Mesenchymal stem cell (in vitro differentiated cells and primary cell): ENCODE measurements around the gene CARD8.

ENCODE experiments used
- DNase-seq: peaks from one replicate; pipeline ENCODE4 v3.0.0-alpha.2; 2013
- H2AFZ ChIP-seq: one replicate; pipeline ENCODE4 v1.6.1; 2013; ENCODE audit warnings: low read depth, mild to moderate bottlenecking, control low read depth, inconsistent platforms, low read length, moderate library complexity
- H2AK5ac ChIP-seq: 2 replicates; pipeline ENCODE4 v1.6.1; 2013; ENCODE audit warnings: low read length, moderate library complexity, mild to moderate bottlenecking, inconsistent platforms; ENCODE audit not compliant: severe bottlenecking
- H2BK120ac ChIP-seq: one replicate; pipeline ENCODE4 v1.6.1; 2013; ENCODE audit warnings: low read depth, mild to moderate bottlenecking, inconsistent platforms, low read length, moderate library complexity
- H2BK12ac ChIP-seq, 2 experiments: one replicate each; pipeline ENCODE4 v1.6.1; 2013; ENCODE audit warnings: inconsistent platforms in 2 of 2, low read length in 2 of 2, mild to moderate bottlenecking in 2 of 2, moderate library complexity in 2 of 2, control low read depth in 1 of 2
- H2BK15ac ChIP-seq: one replicate; pipeline ENCODE4 v1.6.1; 2013; ENCODE audit warnings: mild to moderate bottlenecking, low read depth, inconsistent platforms; ENCODE audit not compliant: poor library complexity, severe bottlenecking
- H2BK5ac ChIP-seq: 2 replicates; pipeline ENCODE4 v1.6.1; 2013; ENCODE audit warnings: low read depth, mild to moderate bottlenecking, low read length, control low read depth, inconsistent platforms; ENCODE audit not compliant: poor library complexity, severe bottlenecking
- H3K14ac ChIP-seq, 2 experiments: one replicate each; pipeline ENCODE4 v1.6.1; 2013; ENCODE audit warnings: inconsistent platforms in 2 of 2, low read length in 2 of 2, control low read depth in 1 of 2, mild to moderate bottlenecking in 1 of 2, moderate library complexity in 1 of 2
- H3K18ac ChIP-seq, 2 experiments: one replicate each; pipeline ENCODE4 v1.6.1; 2013; ENCODE audit warnings: inconsistent platforms in 2 of 2, low read length in 2 of 2, control low read depth in 1 of 2, low read depth in 1 of 2, mild to moderate bottlenecking in 1 of 2
- H3K23ac ChIP-seq, 2 experiments: one replicate each; pipeline ENCODE4 v1.6.1; 2013; ENCODE audit warnings: inconsistent platforms in 2 of 2, low read length in 2 of 2, mild to moderate bottlenecking in 2 of 2, moderate library complexity in 2 of 2, control low read depth in 1 of 2
- H3K27ac ChIP-seq: 2 replicates; pipeline ENCODE4 v1.5.1; 2013; ENCODE audit warnings: mild to moderate bottlenecking, moderate library complexity, low read length, control low read depth, inconsistent platforms; ENCODE audit not compliant: poor library complexity, severe bottlenecking
- H3K27me3 ChIP-seq, 2 experiments: 2 replicates each; pipeline versions ENCODE4 v1.6.1 to v1.7.0; 2013; ENCODE audit warnings: low read length in 2 of 2, mild to moderate bottlenecking in 2 of 2, moderate library complexity in 2 of 2, control low read depth in 1 of 2, inconsistent platforms in 1 of 2; ENCODE audit not compliant: control insufficient read depth in 1 of 2, insufficient read depth in 1 of 2
- H3K36me3 ChIP-seq, 2 experiments: 2 replicates each; pipeline versions ENCODE4 v1.6.1 to v1.7.0; 2013; ENCODE audit warnings: low read length in 2 of 2, control low read depth in 1 of 2, inconsistent platforms in 1 of 2, low read depth in 1 of 2, mild to moderate bottlenecking in 1 of 2; ENCODE audit not compliant: insufficient read depth in 2 of 2, control insufficient read depth in 1 of 2
- H3K4ac ChIP-seq, 2 experiments: one replicate each; pipeline ENCODE4 v1.6.1; 2013; ENCODE audit warnings: inconsistent platforms in 2 of 2, low read length in 2 of 2, mild to moderate bottlenecking in 2 of 2, moderate library complexity in 2 of 2, control low read depth in 1 of 2, low read depth in 1 of 2
- H3K4me1 ChIP-seq: 2 replicates; pipeline ENCODE4 v1.6.1; 2013; ENCODE audit warnings: low read depth, low read length, control low read depth; ENCODE audit not compliant: control insufficient read depth, insufficient read depth
- H3K4me2 ChIP-seq: 2 replicates; pipeline ENCODE4 v1.6.1; 2013; ENCODE audit warnings: low read length, mild to moderate bottlenecking, inconsistent platforms; ENCODE audit not compliant: poor library complexity, severe bottlenecking
- H3K4me3 ChIP-seq, 2 experiments: 2 replicates each; pipeline versions ENCODE4 v1.5.1 to v1.7.0; 2013; ENCODE audit warnings: low read length in 2 of 2, mild to moderate bottlenecking in 2 of 2, control low read depth in 1 of 2, low read depth in 1 of 2; ENCODE audit not compliant: insufficient read depth in 1 of 2
- H3K79me1 ChIP-seq: replicated peaks from 2 replicates; pipeline ENCODE4 v1.6.1; 2013; ENCODE audit warnings: mild to moderate bottlenecking, control low read depth, low read length, inconsistent platforms; ENCODE audit not compliant: poor library complexity, severe bottlenecking
- H3K9ac ChIP-seq: 2 replicates; pipeline ENCODE4 v1.7.0; 2013; ENCODE audit warnings: mild to moderate bottlenecking, low read length, moderate library complexity
- H3K9me3 ChIP-seq: 2 replicates; pipeline ENCODE4 v1.7.0; 2013; ENCODE audit warnings: mild to moderate bottlenecking, low read length; ENCODE audit not compliant: control insufficient read depth
- H4K8ac ChIP-seq: one replicate; pipeline ENCODE4 v1.6.1; 2013; ENCODE audit warnings: inconsistent platforms, mild to moderate bottlenecking, low read length, moderate library complexity
- H4K91ac ChIP-seq: one replicate; pipeline ENCODE4 v1.6.1; 2013; ENCODE audit warnings: mild to moderate bottlenecking, low read length, inconsistent platforms
- WGBS: methylation state at CpG from one replicate; pipeline ENCODE4 v1.1.7; 2013; ENCODE audit warnings: mixed read lengths; 5-methylcytosine and 5-hydroxymethylcytosine counted together

CARD8 gene

DNA sequence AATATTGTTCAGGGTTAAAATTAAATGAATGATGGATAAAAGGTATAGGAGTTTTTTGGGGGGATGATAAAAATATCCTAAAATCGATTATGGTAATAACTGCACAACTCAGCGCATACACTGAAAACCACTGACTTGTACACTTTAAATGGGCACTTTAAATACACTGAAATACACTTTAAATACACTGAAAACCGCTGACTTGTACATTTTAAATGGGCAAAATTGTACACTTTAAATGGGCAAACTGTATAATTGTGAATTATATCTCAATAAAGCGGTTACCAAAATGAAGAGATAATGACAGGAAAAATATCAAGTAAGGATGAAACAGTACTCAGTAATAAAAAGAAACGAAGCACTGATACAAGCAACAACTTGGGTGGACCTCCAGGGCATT, 87.0 kb downstream of the CARD8 start:
- no peak overlapping the region for H2AFZ ChIP-seq
- no peak overlapping the region for H2BK120ac ChIP-seq
- no peak overlapping the region for H3K14ac ChIP-seq
- no peak overlapping the region for H2BK15ac ChIP-seq
- DNase-seq = no peak
- no peak overlapping the region for H3K23ac ChIP-seq
- H3K36me3 ChIP-seq = peaks cover 17 to 21% of the 10 kb centered on the region in 2 experiments
- no peak overlapping the region for H3K18ac ChIP-seq
- no peak overlapping the region for H3K4ac ChIP-seq
- no peaks in the 10 kb centered on the region for H3K27me3 ChIP-seq
- H3K4me3 ChIP-seq = no peak overlapping the region
- peaks cover 37% of the 10 kb centered on the region for H3K79me1 ChIP-seq
- no peak overlapping the region for H4K8ac ChIP-seq
- H3K27ac ChIP-seq = no peak overlapping the region
- H3K9me3 ChIP-seq = no peaks in the 10 kb centered on the region
- H2BK12ac ChIP-seq = no peak overlapping the region
- 100% methylated on average over 4 of the region's 5 CpGs for WGBS
- no peak overlapping the region for H3K4me2 ChIP-seq
- H4K91ac ChIP-seq = no peak overlapping the region
- H2AK5ac ChIP-seq = no peak overlapping the region
- H3K9ac ChIP-seq = no peak overlapping the region
- no peak overlapping the region for H2BK5ac ChIP-seq
- peaks cover 13% of the 10 kb centered on the region for H3K4me1 ChIP-seq

DNA sequence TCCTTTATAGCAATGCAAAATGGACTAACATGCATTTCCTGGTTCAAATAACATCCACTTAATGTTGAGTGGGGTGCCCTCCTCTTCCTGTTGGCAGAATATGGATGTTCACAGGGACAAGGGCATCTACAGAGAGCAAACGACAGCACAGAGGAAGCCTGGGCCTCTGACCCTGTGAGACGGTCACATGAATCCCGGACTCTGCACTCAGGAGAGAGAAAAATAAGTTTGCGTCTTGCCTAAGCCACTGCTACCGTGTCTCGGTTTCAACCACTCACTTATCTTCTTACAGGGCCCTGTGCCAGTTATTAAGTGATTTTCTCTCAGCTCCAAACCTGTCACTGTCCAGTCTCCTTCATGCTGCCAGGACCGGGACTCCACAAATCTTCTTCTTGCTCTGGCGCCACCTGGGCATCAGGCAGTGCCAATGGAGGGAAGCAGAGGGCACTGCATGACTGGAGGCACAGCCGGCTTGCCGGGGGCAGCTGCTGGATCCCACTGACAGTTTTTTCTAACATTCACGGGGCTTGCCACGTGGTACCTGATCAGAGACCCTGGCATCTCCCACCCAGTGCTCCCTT, 97.4 kb downstream of the CARD8 start:
- H3K36me3 ChIP-seq = peaks cover 17 to 50% of the 10 kb centered on the region in 2 experiments
- H3K4me3 ChIP-seq = no peak overlapping the region
- no peak for DNase-seq
- H3K23ac ChIP-seq = no peak overlapping the region
- no peak overlapping the region for H4K8ac ChIP-seq
- H4K91ac ChIP-seq = no peak overlapping the region
- H2BK12ac ChIP-seq = no peak overlapping the region
- H3K9ac ChIP-seq = no peak overlapping the region
- H3K4ac ChIP-seq = no peak overlapping the region
- H3K4me2 ChIP-seq = no peak overlapping the region
- no peaks in the 10 kb centered on the region for H3K27me3 ChIP-seq
- WGBS = 93% methylated on average over 12 of the region's 12 CpGs
- peaks cover 4% of the 10 kb centered on the region for H3K79me1 ChIP-seq
- no peak overlapping the region for H3K14ac ChIP-seq
- H2BK120ac ChIP-seq = no peak overlapping the region
- H2BK15ac ChIP-seq = no peak overlapping the region
- no peak overlapping the region for H3K18ac ChIP-seq
- no peaks in the 10 kb centered on the region for H3K4me1 ChIP-seq
- no peak overlapping the region for H2AK5ac ChIP-seq
- no peak overlapping the region for H2BK5ac ChIP-seq
- H2AFZ ChIP-seq = no peak overlapping the region
- H3K27ac ChIP-seq = no peak overlapping the region
- H3K9me3 ChIP-seq = no peaks in the 10 kb centered on the region
